NCI-H446 (cell line): Measurements from ENCODE around the gene ZNF500.

Experiments used
- DNase-seq, 2 experiments: peaks; one replicate each; lab custom pipeline; 2025; lab: John Stamatoyannopoulos, UW

Gene ZNF500

GRCh38 chr16:4704913-4705312 is 62.0 kb downstream of the ZNF500 start:
- no peak for DNase-seq

GRCh38 chr16:4704491-4704890 is 62.5 kb downstream of the ZNF500 start:
- no peak for DNase-seq

- DNase-seq = no peak
Measured at GRCh38 chr16:4703906-4704305, 63.1 kb downstream of the ZNF500 start.

- DNase-seq = no peak
Measured at GRCh38 chr16:4702466-4702808, 64.5 kb downstream of the ZNF500 start.

- DNase-seq = no peak
Measured at GRCh38 chr16:4701791-4702465, 65.0 kb downstream of the ZNF500 start.

- no peak for DNase-seq
Measured at GRCh38 chr16:4700997-4701743, 65.8 kb downstream of the ZNF500 start.

GRCh38 chr16:4700380-4700996 is 66.5 kb downstream of the ZNF500 start:
- no peak for DNase-seq

- DNase-seq = no peak
Measured at GRCh38 chr16:4699046-4699556, 67.9 kb downstream of the ZNF500 start.

- DNase-seq = no peak
Measured at GRCh38 chr16:4698321-4699045, 68.5 kb downstream of the ZNF500 start.
